Adrenal gland (tissue), 12 donors: ENCODE data around the gene PARP6. TPM values are rescaled to one million over a fixed set of nuclear protein-coding genes. Genes with fewer than 3 reads are reported as not detected.

Experiments
- DNase-seq, 7 donors: peaks; one replicate each; pipeline ENCODE4 v3.0.0-alpha.2; 2019 to 2020
- H3K27ac ChIP-seq, 5 donors: fragments of 200-600 bp; sonication (generic) in 4 of 5; 1 replicate in 3 of 5; 2 replicates in 2 of 5; pipeline versions ENCODE4 v1.5.1 to v1.8.0; 2016 to 2020; ENCODE audit warnings: mild to moderate bottlenecking in 1 of 5
- H3K27me3 ChIP-seq: fragments of 200-600 bp; 2 replicates; pipeline ENCODE4 v1.8.0; 2021
- H3K36me3 ChIP-seq, 2 donors: fragments of 200-600 bp; replicated peaks in 1 of 2; 1 replicate in 1 of 2; 2 replicates in 1 of 2; pipeline versions ENCODE4 v1.5.1 to v1.8.0; 2018 to 2022
- H3K4me1 ChIP-seq, 2 donors: fragments of 200-600 bp; replicated peaks in 1 of 2; 1 replicate in 1 of 2; 2 replicates in 1 of 2; pipeline versions ENCODE4 v1.5.1 to v1.8.0; 2018 to 2021
- H3K4me3 ChIP-seq, 4 donors: fragments of 200-600 bp; sonication (generic) in 3 of 4; one replicate each; pipeline ENCODE4 v1.5.1; 2016 to 2018
- H3K9me3 ChIP-seq, 3 donors: fragments of 200-600 bp; sonication (generic) in 1 of 3; replicated peaks in 1 of 3; 1 replicate in 2 of 3; 2 replicates in 1 of 3; pipeline versions ENCODE4 v1.5.1 to v1.8.0; 2016 to 2021
- CTCF ChIP-seq, 6 experiments: fragments of 450-650 bp in 4 of 6; fragments of 200-600 bp in 2 of 6; sonication (generic) in 1 of 6; IDR thresholded peaks; 1 replicate in 5 of 6; 2 replicates in 1 of 6; pipeline versions ENCODE4 v1.5.1 to v1.8.0; 2016 to 2021; ENCODE audit warnings: antibody characterized with exemption in 6 of 6, mild to moderate bottlenecking in 2 of 6, moderate library complexity in 1 of 6
- POLR2A ChIP-seq, 2 donors: fragments of 450-650 bp; IDR thresholded peaks; one replicate each; pipeline ENCODE4 v1.6.1; 2017; ENCODE audit warnings: antibody characterized with exemption in 2 of 2, mild to moderate bottlenecking in 2 of 2, moderate library complexity in 1 of 2
- WGBS, 4 donors: extraction: QIAGEN DNeasy Blood & Tissue Kit in 2 of 4; methylation state at CpG; one replicate each; pipeline versions ENCODE4 v1.1.5 to v1.1.7; 2013 to 2017; 5-methylcytosine and 5-hydroxymethylcytosine counted together
- intact Hi-C, 2 donors: fragments of 100-400 bp; cut with DNase I; formaldehyde crosslinking; loops; one replicate each; pipeline versions ENCODE4 v1.14.1 to v1.15.0; 2022 to 2023
- polyA plus RNA-seq, 3 donors: library from polyadenylated mRNA; stranded (reverse); fragments of 200-250 nt in 2 of 3; fragments of 350-450 nt in 1 of 3; fragmentation: Illumina TruSeq in 1 of 3; extraction: RNeasy Lipid Tissue Mini Kit (QIAGEN cat#74804) in 1 of 3; gene quantifications; one replicate each; pipeline ENCODE4 v1.2.3, GENCODE V29; 2013 to 2014
- total RNA-seq, 9 donors: library from RNA; depleted of rRNA in 4 of 9; stranded (reverse); fragments of >200 nt in 4 of 9; fragments of 120-200 nt in 1 of 9; fragmentation: NEBNext Ultra II Directional in 1 of 9; extraction: Animal tissue kit (Norgen Biotek cat#: 25700) in 1 of 9; gene quantifications; one replicate each; pipeline versions ENCODE4 v1.1.0 to v1.2.4, GENCODE V29; 2013 to 2023
- donor health status: healthy with polysubstance abuse.
- donor health status: Bipolar disorder and iron deficiency.
- donor health status: DM: yes; HTN: yes; CAD: no.
- donor health status: DM: no; HTN: no; CAD: no.
- donor health status: DM: no; HTN: no; CAD: no.
- donor health status: DM: yes; HTN: yes; CAD: no.

Gene PARP6
- total and polyA plus RNA-seq, 12 donors, result 37.4 to 464 (median 72.9) TPM

GRCh38 chr15:72249142-72249810, 23.1 kb downstream of the PARP6 start:
- WGBS, 4 donors, result 69 to 86% (median 75%) methylated on average over 3 of the region's 3 CpGs
- Histone ChIP-seq H3K27me3 (no peaks in the 10 kb centered on the region), H3K4me1 (peaks cover 10 to 16% of the 10 kb centered on the region in 2 donors), H3K4me3 (no peak overlapping the region), H3K9me3 (no peaks in the 10 kb centered on the region), H3K36me3 (peaks cover 0 to 80% of the 10 kb centered on the region in 2 donors), H3K27ac (peak overlapping the region in 1 of 5 donors; percentile 35)
- no peak for TF ChIP-seq POLR2A (IDR thresholded peaks at IDR 0.05)
- no peak for TF ChIP-seq CTCF (IDR thresholded peaks at IDR 0.05)
- DNase-seq, result no peak
- intact Hi-C loops, result no loop called here

GRCh38 chr15:72248514-72248913, 23.8 kb downstream of the PARP6 start:
- 90 to 100% (median 94%) methylated on average over 1 of the region's 1 CpG for WGBS, 4 donors
- Histone ChIP-seq H3K27ac (no peak overlapping the region), H3K4me1 (peaks cover 10 to 16% of the 10 kb centered on the region in 2 donors), H3K27me3 (no peaks in the 10 kb centered on the region), H3K4me3 (no peak overlapping the region), H3K9me3 (no peaks in the 10 kb centered on the region), H3K36me3 (peaks cover 0 to 80% of the 10 kb centered on the region in 2 donors)
- no peak for TF ChIP-seq CTCF (IDR thresholded peaks at IDR 0.05)
- TF ChIP-seq POLR2A (IDR thresholded peaks at IDR 0.05), result no peak
- intact Hi-C loops, result no loop called here
- DNase-seq, result no peak

- Histone ChIP-seq H3K4me1 (peaks cover 2 to 4% of the 10 kb centered on the region in 2 donors), H3K9me3 (no peaks in the 10 kb centered on the region), H3K4me3 (no peak overlapping the region), H3K27ac (no peak overlapping the region), H3K36me3 (peaks cover 0 to 57% of the 10 kb centered on the region in 2 donors), H3K27me3 (no peaks in the 10 kb centered on the region)
- WGBS, 4 donors, result 68 to 82% (median 78%) methylated on average over 2 of the region's 2 CpGs
- no peak for DNase-seq
- intact Hi-C loops, result no loop called here
- TF ChIP-seq CTCF (IDR thresholded peaks at IDR 0.05) (no peak), POLR2A (IDR thresholded peaks at IDR 0.05) (no peak)
These were observed 29.5 kb downstream of the PARP6 start for GRCh38 chr15:72242775-72243370.

GRCh38 chr15:72239652-72240051, 32.7 kb downstream of the PARP6 start:
- Histone ChIP-seq H3K9me3 (no peaks in the 10 kb centered on the region), H3K36me3 (peaks cover 0 to 42% of the 10 kb centered on the region in 2 donors), H3K27ac (no peak overlapping the region), H3K4me3 (no peak overlapping the region), H3K27me3 (no peaks in the 10 kb centered on the region), H3K4me1 (peaks cover 12 to 20% of the 10 kb centered on the region in 2 donors)
- intact Hi-C loops, result no loop called here
- DNase-seq, result no peak
- TF ChIP-seq POLR2A (IDR thresholded peaks at IDR 0.05) (no peak), CTCF (IDR thresholded peaks at IDR 0.05) (no peak)
